ENCODE results near the gene CTDSPL.

CTDSPL gene

DNA sequence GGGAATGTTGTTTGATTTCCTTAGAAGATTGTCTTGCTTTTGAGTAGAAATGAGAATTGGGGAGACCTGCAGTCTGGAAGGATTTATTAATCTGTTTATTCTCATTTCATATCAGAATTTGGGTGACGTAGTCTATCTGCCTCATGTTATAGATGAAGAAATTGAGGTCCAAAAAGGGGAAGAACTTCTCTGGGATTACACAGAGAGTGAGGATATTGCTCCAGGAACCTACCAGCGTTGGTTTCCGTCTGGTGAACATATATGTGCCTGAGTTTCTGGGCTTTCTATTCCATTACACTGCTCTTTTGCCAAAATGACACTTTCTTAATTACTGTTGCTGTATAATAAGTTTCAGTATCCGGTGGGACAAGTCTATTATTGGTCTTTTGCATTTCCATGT, 51.8 kb downstream of the CTDSPL start:
- DNase-seq (ENCODE audit: low spot score) = no peak

DNA sequence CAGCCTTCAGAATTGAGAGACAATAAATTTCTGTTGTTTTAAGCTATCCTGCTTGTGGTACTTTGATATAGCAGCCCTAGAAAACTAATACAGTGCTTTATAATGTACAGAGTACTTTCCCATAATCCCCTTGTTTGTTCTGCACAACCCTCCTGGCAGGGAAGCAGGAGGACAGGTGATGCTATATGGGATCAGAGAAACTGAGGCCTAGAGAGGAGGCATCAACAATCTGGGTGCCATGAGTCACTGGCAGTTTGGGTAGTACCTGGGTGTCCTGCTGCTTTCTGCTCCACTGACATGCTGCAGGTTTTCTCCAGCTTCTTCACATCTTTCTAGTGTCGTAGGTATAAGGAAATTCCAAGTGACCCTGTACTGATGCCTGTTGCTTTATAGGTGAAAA, 55.0 kb downstream of the CTDSPL start:
- no peak for DNase-seq (ENCODE audit: low spot score)

DNA sequence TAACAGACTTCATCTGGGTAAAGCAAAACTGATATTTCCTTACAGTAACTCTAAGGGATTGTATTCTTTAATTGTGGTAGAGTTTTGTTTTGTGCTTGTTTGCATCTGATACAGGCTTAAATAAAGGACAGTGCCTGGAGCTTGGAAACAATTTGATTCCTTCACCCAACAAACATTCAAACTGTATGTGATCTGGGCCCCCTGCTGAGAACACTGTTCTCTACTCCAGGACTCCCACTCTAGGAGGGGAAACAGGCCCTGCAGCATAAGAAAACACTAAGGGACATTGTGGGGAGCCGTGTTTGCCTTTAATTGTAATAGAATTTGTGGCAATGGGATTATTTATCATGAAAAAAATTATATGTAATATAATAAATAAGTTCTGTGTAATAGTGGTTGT, 56.9 kb downstream of the CTDSPL start:
- no peak for DNase-seq (ENCODE audit: low spot score)

GRCh38 chr3:37920156-37920699, 58.5 kb downstream of the CTDSPL start:
- DNase-seq (ENCODE audit: low spot score) = no peak

GRCh38 chr3:37921025-37921424, 59.3 kb downstream of the CTDSPL start:
- no peak for DNase-seq (ENCODE audit: low spot score)

DNA sequence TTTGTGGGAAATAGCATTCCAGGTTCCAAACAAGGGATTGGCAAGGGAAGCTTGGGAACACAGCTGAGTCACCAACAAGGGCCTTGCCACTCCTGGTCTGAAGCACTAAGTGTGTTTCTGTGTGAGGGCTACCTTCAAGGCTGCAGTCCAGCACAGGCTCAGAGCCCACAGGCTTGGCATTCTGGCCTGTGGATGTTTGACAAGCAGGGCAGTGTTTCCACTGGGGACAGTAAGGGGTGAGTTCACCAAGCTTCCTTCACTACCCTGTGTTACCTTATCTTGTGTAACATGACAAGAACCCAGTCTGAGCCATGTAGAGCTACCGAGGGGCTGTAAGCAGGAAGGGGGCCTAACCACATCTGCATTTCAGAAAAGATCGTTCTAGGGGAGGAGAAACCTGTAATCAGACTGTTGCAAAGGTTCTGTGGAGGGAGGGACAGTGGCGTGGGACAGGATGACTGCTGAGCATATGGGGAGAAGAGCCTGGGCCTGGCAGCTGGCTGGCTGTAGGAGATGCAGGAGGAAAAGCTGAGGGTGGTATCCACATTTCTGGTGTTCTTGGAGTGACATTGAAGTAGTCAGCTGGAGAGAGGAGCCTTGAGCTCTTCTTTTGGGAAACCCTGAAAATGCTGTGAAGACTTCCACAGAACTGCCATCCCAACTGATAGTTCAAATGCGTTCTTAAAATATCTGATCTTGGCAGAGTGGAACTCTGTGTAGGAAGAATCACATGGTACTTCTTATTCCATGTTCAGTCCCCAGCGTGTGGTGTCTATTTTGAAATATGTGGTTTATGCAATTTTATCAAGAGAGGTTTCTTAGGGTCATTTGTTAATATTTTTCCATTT, 61.3 kb downstream of the CTDSPL start:
- DNase-seq (ENCODE audit: low spot score) = no peak

DNA sequence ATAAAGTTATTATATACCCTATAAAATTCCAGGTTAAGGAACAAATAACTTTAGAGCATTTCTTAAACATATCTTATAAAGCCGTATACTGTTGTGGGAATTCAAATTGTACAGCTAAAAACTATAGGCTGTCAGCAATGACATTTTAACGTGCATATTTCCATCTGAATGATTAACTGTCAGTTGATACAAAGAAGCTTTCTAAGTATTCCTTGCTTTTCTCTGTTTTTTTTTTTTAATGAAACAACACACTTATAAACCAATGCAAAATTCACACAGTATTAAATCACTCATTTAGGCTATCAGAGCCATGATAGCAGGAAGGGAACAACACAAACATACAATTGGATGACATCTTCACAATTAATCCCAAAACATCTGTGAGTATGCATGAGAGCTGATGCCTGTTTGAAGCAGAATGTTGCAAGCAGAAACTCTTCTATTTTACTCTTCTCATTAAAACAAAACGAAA, 61.9 kb downstream of the CTDSPL start:
- no peak for DNase-seq (ENCODE audit: low spot score)

- no peak for DNase-seq (ENCODE audit: low spot score)
These were observed 62.8 kb downstream of the CTDSPL start for GRCh38 chr3:37924453-37924852.

- DNase-seq (ENCODE audit: low spot score) = no peak
These were observed 63.5 kb downstream of the CTDSPL start for GRCh38 chr3:37925157-37925556.

GRCh38 chr3:37926611-37927010, 64.9 kb downstream of the CTDSPL start:
- no peak for DNase-seq (ENCODE audit: low spot score)

DNA sequence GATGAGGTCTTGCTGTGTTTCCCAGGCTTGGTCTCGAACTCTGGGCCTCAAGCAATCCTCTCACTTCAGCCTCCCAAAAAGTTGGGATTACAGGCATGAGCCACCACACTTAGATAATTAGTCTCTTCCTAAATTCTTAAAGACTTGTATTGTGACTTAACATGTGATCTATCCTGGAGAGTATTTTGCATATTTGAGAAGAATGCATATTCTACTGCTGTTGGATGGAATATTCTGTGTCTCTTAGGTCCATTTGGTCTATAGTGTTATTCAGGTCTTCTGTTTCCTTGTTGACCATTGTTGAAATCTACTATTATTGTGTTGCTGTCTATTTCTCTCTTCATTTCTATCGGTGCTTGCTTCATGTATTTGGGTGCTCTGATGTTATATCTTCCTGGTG, 68.8 kb downstream of the CTDSPL start:
- no peak for DNase-seq (ENCODE audit: low spot score)

DNA sequence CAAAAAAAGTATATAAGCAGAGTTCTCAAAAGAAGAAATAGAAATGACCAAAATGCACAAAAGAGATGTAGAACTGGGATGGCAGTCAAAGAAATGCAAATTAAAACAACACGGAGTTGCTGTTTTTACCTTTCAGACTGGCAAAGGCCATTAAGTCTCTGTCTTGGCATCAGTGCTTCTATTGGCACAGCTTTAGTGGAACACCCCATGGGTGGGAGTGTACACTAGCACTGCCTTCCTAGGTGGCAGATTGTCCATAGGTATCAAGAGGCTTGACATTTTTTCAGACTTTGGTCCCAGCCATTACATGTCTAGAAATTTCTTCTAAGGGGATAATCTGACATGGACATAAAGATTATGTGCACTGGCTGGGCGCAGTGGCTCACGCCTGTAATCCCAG, 70.8 kb downstream of the CTDSPL start:
- DNase-seq (ENCODE audit: low spot score) = no peak

GRCh38 chr3:37934631-37935289, 73.1 kb downstream of the CTDSPL start:
- DNase-seq (ENCODE audit: low spot score) = no peak

- no peak for DNase-seq (ENCODE audit: low spot score)
These were observed 73.6 kb downstream of the CTDSPL start for GRCh38 chr3:37935290-37935668.

GRCh38 chr3:37935756-37936666, 74.3 kb downstream of the CTDSPL start:
- no peak for DNase-seq (ENCODE audit: low spot score)

GRCh38 chr3:37937156-37937555, 75.5 kb downstream of the CTDSPL start:
- DNase-seq (ENCODE audit: low spot score) = no peak

- DNase-seq (ENCODE audit: low spot score) = no peak
These were observed 76.3 kb downstream of the CTDSPL start for GRCh38 chr3:37938011-37938410.

GRCh38 chr3:37940242-37940908, 78.7 kb downstream of the CTDSPL start:
- no peak for DNase-seq (ENCODE audit: low spot score)

DNA sequence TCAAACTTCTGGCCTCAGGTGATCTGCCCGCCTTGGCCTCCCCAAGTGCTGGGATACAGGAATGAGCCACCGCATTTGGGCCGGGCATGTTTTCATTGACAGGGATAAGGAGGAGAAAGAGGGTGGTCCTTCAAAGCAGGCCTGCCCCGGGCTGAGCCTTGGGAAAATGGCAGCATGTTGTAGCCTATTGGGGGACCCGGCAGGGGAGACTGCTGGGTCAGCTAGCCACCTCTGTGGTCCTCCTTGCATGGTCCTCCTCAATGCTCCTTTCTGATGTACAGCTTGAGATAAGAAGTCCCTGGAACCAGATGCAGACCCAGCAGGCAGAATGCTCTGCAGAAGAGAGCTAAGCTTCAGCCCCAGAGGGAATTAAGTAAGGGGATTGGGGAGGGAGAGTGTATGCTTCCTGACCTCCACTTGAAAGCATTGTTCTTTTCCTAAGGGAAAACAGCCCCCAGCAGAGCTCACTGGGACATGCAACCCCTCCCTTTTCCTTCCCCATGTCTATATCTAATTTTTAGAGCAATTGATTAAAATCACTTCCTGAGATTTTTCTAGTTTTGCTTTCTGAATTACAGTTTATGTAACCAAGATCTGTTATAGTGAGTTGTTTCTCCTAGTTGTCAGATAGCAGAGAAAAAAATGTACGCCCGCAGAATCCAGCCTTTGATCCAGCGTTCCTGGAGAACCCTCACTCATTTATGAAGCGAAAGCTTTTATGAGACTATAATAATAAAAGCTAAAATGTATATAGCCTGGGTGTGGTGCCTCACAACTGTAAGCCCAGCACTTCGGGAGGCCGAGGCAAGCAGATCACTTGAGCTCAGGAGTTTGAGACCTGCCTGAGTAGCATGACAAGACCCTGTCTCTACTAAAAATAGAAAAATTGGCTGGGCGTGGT, 80.2 kb downstream of the CTDSPL start:
- no peak for DNase-seq (ENCODE audit: low spot score)

DNA sequence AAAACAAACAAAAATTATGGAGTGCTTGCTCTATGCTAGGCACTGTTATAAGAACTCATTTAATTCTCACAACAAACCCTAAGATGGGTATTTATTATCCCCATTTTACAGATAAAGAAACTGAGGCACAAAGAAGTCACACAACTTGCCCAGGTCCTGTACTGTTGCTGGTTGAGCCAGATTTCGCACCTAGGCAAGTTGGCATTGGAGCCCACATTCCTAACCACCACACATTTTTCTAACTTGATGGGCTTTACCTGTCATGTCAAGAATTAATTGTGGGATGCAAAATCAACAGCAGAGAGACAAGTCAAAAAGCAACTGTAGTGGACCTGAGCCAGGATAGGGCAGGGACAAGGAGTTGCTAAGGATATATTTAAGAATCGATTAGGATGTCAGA, 81.0 kb downstream of the CTDSPL start:
- DNase-seq (ENCODE audit: low spot score) = no peak

- no peak for DNase-seq (ENCODE audit: low spot score)
These were observed 81.4 kb downstream of the CTDSPL start for GRCh38 chr3:37943126-37943525.
